Heart left ventricle (tissue), 13 donors: ENCODE measurements around the gene SCN9A.

Experiments used
- CTCF ChIP-seq, 12 donors: fragments of 200-600 bp; sonication (generic) in 4 of 12; IDR thresholded peaks; one replicate each; pipeline versions ENCODE4 v1.5.0 to v1.8.0; 2018 to 2022; ENCODE audit warnings: antibody characterized with exemption in 12 of 12, mild to moderate bottlenecking in 5 of 12
- POLR2A ChIP-seq, 2 donors: fragments of 450-650 bp; IDR thresholded peaks; one replicate each; pipeline ENCODE4 v1.6.1; 2017; ENCODE audit warnings: antibody characterized with exemption in 2 of 2, mild to moderate bottlenecking in 2 of 2, moderate library complexity in 2 of 2
- donor health status: ischemic (EF 13 %, LVEDD 7.1; RV severe dilation, severe dysfunction).
- donor health status: DM: no; HTN: yes; CAD: no.
- donor health status: DM: no; HTN: no; CAD: no.
- donor health status: ischemic (EF 25% LVEDD 6.9; RV normal size, moderate dysfunction).
- donor health status: ischemic (EF 25% LVEDD 5.7; RV mildly dilated, moderate dysfunction).
- donor health status: ischemic (EF 35%, LVEDD 5.7; RV mildly dilated, moderate dysfunction).
- donor health status: nonischemic (EF 11% LVEDD 7.7; RV severe dilation, severe dysfunction).
- donor health status: DM: yes; HTN: yes; CAD: no.
- donor health status: PGD.
- donor health status: ischemic (EF 29% LVEDD 5.4; RV normal size, mild dysfunction).
- donor health status: nonischemic (EF 23%, LVEDD 6.1; RV moderate dilation, normal function).

- TF ChIP-seq CTCF (IDR thresholded peaks at IDR 0.05), result no peak
- TF ChIP-seq POLR2A (IDR thresholded peaks at IDR 0.05), result no peak
Measured at GRCh38 chr2:166360906-166361305, 14.8 kb downstream of the SCN9A start.
